Liver (tissue), 3 donors: Measurements from ENCODE around the gene SIDT2.

Experiments used
- ATF3 ChIP-seq: IDR thresholded peaks from 2 replicates; pipeline ENCODE4 v1.6.1; 2016; ENCODE audit warnings: antibody characterized with exemption
- EGR1 ChIP-seq, 2 donors: IDR thresholded peaks; 2 replicates each; pipeline ENCODE4 v1.6.1; 2016 to 2018; ENCODE audit warnings: antibody characterized with exemption in 2 of 2, low read depth in 2 of 2
- NR2F2 ChIP-seq: IDR thresholded peaks from 2 replicates; pipeline ENCODE4 v1.6.1; 2016; ENCODE audit warnings: antibody characterized with exemption
- RAD21 ChIP-seq, 2 donors: IDR thresholded peaks; 2 replicates each; pipeline ENCODE4 v1.6.1; 2016; ENCODE audit warnings: antibody characterized with exemption in 2 of 2, mild to moderate bottlenecking in 2 of 2
- RXRA ChIP-seq, 2 donors: IDR thresholded peaks; 2 replicates each; pipeline ENCODE4 v1.6.1; 2017 to 2018; ENCODE audit warnings: antibody characterized with exemption in 2 of 2, mild to moderate bottlenecking in 1 of 2
- TAF1 ChIP-seq: conservative IDR thresholded peaks from 2 replicates; pipeline ENCODE4 v1.6.1; 2016; ENCODE audit warnings: antibody characterized with exemption, mild to moderate bottlenecking
- TF ChIP-seq, protein P1 (sequence below): fragments of 150-350 bp; IDR thresholded peaks from 2 replicates; pipeline ENCODE4 v1.5.1; 2017; ENCODE audit warnings: improper control_type of control experiment, low read depth, low read length; ENCODE audit not compliant: missing input control
- donor health status: healthy.
- donor health status: healthy.

- no peak for TF ChIP-seq ATF3
- TF ChIP-seq, protein P1, sequence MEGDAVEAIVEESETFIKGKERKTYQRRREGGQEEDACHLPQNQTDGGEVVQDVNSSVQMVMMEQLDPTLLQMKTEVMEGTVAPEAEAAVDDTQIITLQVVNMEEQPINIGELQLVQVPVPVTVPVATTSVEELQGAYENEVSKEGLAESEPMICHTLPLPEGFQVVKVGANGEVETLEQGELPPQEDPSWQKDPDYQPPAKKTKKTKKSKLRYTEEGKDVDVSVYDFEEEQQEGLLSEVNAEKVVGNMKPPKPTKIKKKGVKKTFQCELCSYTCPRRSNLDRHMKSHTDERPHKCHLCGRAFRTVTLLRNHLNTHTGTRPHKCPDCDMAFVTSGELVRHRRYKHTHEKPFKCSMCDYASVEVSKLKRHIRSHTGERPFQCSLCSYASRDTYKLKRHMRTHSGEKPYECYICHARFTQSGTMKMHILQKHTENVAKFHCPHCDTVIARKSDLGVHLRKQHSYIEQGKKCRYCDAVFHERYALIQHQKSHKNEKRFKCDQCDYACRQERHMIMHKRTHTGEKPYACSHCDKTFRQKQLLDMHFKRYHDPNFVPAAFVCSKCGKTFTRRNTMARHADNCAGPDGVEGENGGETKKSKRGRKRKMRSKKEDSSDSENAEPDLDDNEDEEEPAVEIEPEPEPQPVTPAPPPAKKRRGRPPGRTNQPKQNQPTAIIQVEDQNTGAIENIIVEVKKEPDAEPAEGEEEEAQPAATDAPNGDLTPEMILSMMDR, result no peak
- TF ChIP-seq TAF1, result no peak
- no peak for TF ChIP-seq RAD21 (IDR thresholded peaks at IDR 0.05)
- no peak for TF ChIP-seq EGR1 (IDR thresholded peaks at IDR 0.05; ENCODE audit: low read depth in 2 of 2)
- peak; percentile 79 for TF ChIP-seq NR2F2
- peak; percentile 7 to 36 for TF ChIP-seq RXRA (IDR thresholded peaks at IDR 0.05)
Measured at GRCh38 chr11:117221775-117222517, 43.4 kb downstream of the SIDT2 start.
